BE2C (cell line): Measurements from ENCODE around the gene DEFB121. TPM values are rescaled to one million over a fixed set of nuclear protein-coding genes. Genes with fewer than 3 reads are reported as not detected.

Experiments used
- DNase-seq: peaks from one replicate; pipeline ENCODE4 v3.0.0-alpha.2; 2020
- H3K27me3 ChIP-seq: fragments of 250-450 bp; sonication (Bioruptor Pico); 2 replicates; pipeline ENCODE4 v1.5.1; 2020; ENCODE audit warnings: mild to moderate bottlenecking
- H3K36me3 ChIP-seq: fragments of 250-450 bp; sonication (Bioruptor Pico); 2 replicates; pipeline ENCODE4 v1.5.1; 2020; ENCODE audit warnings: mild to moderate bottlenecking
- H3K4me1 ChIP-seq: fragments of 250-450 bp; sonication (Bioruptor Pico); 2 replicates; pipeline ENCODE4 v1.5.1; 2020
- H3K4me3 ChIP-seq: 2 replicates; pipeline ENCODE4 v1.5.1; 2011; ENCODE audit warnings: low read depth, low read length
- H3K9me3 ChIP-seq: fragments of 250-450 bp; sonication (Bioruptor Pico); 2 replicates; pipeline ENCODE4 v1.5.1; 2020
- CTCF ChIP-seq: IDR thresholded peaks from 2 replicates; pipeline ENCODE4 v1.5.1; 2012; ENCODE audit warnings: mild to moderate bottlenecking, low read depth, low read length
- polyA plus RNA-seq: library from polyadenylated mRNA; unstranded; fragments of >200 nt; gene quantifications from one replicate; pipeline ENCODE4 v1.2.1, GENCODE V29; 2012; ENCODE audit warnings: low read depth, missing spikeins; ENCODE audit not compliant: insufficient read length, insufficient read depth

DEFB121 gene
- not detected for polyA plus RNA-seq

DNA sequence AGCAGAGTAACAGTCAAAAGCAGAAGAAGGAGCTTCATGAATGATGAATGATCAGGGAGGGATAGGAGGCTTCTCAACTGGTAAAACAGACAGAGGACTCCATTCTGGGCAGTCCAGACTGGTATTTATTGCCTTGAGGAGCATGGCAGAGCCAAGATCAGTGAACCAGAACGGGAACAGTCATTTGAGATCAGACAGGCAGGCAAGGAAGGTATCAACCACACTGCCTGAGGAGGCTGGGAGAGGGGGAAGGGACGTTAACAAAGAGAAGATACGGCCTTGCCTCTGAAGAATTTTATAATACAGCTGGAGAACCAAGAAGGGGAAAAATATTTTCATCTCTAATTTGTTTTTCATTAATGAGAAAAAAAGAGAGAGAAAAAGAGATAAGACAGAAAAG, at the start of gene DEFB121:
Gene DEFB121 (minus strand): TSS at position 101 of the 400 bp plus-strand sequence. CDS start 63 bp downstream, at position 38.
- TF ChIP-seq CTCF = no peak
- no peak for DNase-seq
- Histone ChIP-seq H3K4me1 (no peaks in the 10 kb centered on the region), H3K27me3 (no peaks in the 10 kb centered on the region), H3K4me3 (no peak within 1 kb of the TSS), H3K36me3 (no peaks in the 10 kb centered on the region), H3K9me3 (no peaks in the 10 kb centered on the region)

GRCh38 chr20:31454361-31454760, 48.3 kb upstream of the DEFB121 start:
- no peak for DNase-seq
- Histone ChIP-seq H3K4me3 (no peak overlapping the region), H3K27me3 (no peaks in the 10 kb centered on the region; the same call in 1 of the 2 replicates), H3K4me1 (no peaks in the 10 kb centered on the region), H3K36me3 (no peaks in the 10 kb centered on the region), H3K9me3 (no peaks in the 10 kb centered on the region)
- no peak for TF ChIP-seq CTCF

GRCh38 chr20:31452575-31452974, 46.6 kb upstream of the DEFB121 start:
- no peak for DNase-seq
- H3K9me3 ChIP-seq = no peaks in the 10 kb centered on the region
- no peak overlapping the region for H3K4me3 ChIP-seq
- no peaks in the 10 kb centered on the region for H3K4me1 ChIP-seq
- H3K36me3 ChIP-seq = no peaks in the 10 kb centered on the region
- TF ChIP-seq CTCF = no peak
- H3K27me3 ChIP-seq = no peaks in the 10 kb centered on the region; the same call in 1 of the 2 replicates

GRCh38 chr20:31449511-31450414, 43.7 kb upstream of the DEFB121 start:
- no peak for TF ChIP-seq CTCF
- H3K36me3 ChIP-seq = no peaks in the 10 kb centered on the region
- H3K9me3 ChIP-seq = no peaks in the 10 kb centered on the region

GRCh38 chr20:31446084-31446819, 40.2 kb upstream of the DEFB121 start:
- no peaks in the 10 kb centered on the region for H3K4me1 ChIP-seq
- no peaks in the 10 kb centered on the region for H3K36me3 ChIP-seq
- no peaks in the 10 kb centered on the region; the same call in none of the 2 replicates for H3K27me3 ChIP-seq
- no peak for TF ChIP-seq CTCF
- DNase-seq = no peak
- H3K9me3 ChIP-seq = no peaks in the 10 kb centered on the region
- no peak overlapping the region for H3K4me3 ChIP-seq

More at GRCh38 chr20:31449511-31450414, 43.7 kb upstream of the DEFB121 start:
- Histone ChIP-seq H3K4me1 (no peaks in the 10 kb centered on the region), H3K27me3 (no peaks in the 10 kb centered on the region; the same call in 1 of the 2 replicates), H3K4me3 (no peak overlapping the region)
- no peak for DNase-seq
